Globus pallidus (tissue), 1 donor: Measurements from ENCODE around the gene MRPL46.
"Not testable (repeated sequence)": the region's sequence is repeated elsewhere in the genome, so short reads cannot be mapped to it uniquely, and the experiment has no call there.

Experiments used
- DNase-seq: peaks from one replicate; pipeline ENCODE4 v3.0.0-alpha.2; 2015; ENCODE audit warnings: low spot score

Gene MRPL46

DNA sequence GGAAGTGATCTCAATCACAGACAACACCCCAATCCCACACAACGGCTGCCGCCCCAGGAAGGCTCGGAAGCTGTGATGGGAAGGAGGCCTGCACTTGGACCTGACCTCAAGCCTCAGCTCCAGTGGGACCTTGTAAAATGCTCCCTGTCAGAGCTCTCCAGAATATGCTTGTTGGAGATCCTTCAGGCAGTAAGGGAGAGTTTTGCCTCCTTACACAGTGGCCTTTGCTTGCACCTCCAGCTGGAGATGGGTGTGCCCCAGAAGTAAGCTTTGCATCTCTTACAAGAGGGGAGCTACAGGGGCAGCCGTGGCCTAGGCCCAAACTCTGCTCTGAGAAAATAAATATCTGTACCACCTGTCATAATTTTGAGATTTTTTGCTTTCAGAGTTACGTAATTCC, 10.7 kb upstream of the MRPL46 start:
- no peak for DNase-seq

DNA sequence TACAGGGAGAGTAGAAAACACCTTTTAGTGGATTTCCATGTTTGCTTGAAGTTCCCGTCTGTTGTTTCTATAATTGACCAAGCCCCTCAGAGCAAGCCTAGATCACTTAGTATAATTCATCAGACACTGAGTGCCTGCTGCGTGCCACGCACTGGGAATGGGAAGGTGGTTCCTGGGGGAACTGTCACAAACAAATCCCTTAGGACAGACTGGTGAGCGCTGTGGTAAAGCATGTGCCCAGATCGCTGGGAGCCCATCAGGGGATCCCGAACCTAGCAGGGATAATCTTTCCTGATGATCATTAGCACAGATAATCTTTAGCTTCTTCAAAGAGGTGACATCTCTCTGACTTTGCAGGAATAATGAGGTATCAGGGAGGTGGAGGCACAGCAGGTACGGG, 9.9 kb upstream of the MRPL46 start:
- no peak for DNase-seq

DNA sequence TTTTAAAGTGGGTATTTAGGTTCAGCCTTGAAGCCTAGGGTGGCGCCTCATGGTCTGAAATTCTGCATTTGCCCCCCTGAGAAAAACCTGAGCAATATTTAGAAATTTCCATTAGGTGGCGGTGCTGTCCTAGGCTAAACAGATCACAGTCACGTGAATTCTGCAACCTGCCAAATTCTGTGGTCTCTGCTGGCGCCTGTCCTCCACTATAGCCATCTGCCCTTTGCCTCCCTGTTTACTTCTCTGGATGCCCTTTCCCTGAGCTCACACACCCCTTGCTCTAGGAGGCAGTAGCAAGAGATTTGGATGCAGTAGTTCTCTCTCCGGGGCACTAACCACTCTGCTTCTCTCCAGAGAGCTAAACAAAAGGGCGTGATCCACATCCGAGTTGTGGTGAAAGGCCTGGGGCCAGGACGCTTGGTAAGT, 9.5 kb upstream of the MRPL46 start:
- peak; percentile 68 for DNase-seq

DNA sequence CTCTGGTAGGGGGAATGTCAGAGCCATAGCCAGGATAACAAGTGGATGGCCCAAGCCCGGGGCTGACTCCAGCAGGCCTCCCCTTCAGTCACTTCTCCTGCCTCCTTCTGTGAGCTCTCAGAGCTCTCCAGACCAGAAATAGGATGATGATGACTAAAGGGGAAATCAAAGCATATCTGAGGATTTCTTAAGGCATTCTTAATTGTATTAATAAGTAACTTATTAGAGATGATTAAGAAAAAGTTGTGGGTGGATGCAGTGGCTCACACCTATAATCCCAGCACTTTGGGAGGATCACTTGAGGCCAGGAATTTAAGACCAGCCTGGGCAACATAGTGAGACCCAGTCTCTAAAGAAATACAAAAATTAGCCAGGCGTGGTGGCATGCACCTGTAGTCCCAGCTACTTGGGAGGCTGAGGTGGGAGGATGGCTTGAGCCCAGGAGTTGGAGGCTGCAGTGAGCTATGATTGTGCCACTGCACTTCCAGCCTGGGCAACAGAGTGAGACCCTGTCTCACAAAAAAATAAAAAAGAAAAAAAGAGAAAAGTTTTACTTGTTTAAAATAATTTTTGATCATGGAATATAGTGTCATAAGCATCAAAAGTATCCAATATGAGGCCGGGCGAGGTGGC, 6.6 kb upstream of the MRPL46 start:
- not testable (repeated sequence) for DNase-seq

DNA sequence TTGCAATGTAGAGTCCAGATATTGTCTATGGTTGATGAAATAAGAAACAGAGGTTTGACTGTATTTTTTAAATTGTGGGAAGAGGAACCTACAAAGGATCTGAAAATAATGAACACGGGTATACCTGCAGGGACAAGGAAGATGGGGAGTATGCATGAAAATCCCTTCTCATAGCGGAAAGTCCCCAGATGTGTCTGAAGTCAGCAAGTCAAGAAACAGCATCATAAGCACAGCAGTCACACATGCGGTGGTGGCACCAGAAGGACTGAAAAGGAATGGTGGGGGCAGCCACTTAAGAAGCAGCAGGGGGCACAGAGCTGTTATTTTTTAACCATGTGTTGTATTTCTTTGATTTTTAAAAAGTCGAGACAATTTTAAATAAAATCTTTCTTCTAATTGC, 5.0 kb upstream of the MRPL46 start:
- no peak for DNase-seq

DNA sequence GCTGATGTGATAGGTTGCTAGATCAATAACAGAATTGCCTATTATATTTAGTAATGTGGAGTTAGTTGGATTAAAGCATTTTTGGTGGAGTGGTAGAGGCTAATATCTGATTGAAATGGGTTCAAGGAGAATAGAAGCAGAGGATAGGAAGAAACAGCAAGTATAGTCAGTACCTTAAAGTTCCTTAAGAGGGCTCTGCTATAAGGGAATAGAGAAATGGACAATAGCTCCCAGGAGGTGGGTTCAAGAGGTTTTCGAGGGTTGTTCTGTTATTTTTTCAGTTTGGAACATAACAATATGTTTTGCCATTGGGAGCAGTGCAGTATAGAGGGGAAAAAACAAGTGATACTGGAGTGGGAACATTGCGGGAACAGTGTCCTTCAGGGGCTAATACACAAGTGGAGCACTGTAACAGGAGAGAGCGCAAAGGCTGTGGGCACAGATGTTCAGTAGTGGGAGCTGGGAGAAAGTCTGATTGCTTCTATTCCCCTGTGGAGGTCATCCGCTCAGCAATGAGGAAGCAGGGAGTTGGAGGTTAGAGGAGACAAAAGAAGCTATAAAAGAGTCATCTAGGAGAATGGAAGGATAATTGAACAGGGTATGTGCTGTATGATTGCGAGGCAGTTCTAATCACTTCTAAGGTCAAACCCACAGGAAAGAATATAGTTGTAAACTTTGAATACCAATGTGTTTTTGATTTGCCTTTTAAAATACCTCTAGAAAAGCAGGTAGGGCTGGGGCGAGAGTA, 3.6 kb upstream of the MRPL46 start:
- DNase-seq, result no peak

DNA sequence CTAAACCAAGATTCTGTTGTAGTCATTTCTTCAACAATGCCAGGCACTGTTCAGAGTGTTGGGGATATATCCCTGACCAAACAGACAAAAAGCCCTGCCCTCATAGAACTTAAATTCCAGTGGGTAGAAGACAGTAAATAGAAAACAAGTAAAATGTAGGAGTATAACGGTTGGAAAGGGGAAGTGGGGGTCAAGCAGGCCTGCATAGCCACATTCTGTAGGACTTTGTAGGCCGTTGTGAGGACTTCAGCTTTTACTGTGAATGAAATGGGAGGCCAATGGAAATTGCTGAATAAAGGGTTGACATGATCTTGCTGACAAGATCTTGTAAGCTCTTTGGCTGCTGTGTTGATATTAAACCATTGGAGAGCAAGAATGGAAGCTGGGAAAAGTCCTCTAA, 2.1 kb upstream of the MRPL46 start:
- no peak for DNase-seq

DNA sequence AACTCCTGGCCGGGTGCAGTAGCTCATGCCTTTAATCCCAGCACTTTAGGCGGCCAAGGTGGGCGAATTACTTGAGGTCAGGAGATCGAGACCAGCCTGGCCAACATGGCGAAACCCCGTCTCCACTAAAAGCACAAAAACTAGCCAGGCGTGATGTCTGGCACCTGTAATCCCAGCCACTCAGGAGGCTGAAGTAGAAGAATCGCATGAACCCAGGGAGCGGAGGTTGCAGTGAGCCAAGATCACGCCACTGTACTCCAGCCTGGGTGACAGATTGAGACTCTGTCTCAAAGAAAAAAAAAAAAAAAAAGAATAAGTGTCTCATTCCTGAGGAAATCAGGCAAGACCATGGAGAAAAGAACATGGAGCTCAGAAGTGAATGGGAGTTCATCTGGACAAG, 1.5 kb upstream of the MRPL46 start:
- not testable (repeated sequence) for DNase-seq

DNA sequence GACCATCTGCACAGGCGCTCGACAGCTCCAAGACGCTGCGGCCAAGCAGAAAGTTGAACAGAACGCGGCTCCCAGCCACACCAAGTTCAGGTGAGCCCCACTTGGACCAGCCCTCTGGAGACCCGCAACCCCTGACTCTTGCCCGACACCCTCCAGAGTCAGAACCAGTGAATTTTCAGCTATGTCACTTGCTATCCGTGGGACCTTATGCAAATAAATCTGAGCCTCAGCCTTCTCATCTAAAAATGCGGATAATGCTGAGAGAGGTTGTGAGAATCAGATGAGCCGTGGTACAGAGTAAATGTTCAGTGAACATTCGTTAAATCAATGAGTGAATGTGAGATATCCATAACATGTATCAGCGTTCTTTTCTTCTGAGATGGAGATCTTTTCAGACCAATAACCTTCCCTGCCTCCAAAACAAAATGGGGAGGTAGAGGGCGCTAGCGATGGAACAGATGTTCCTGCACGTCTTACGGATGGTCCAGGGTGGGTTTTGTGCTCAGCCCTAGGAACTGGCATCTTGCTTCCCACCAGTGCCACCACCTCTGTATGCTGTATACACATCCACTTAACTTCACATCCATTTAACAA, 844 bp upstream of the MRPL46 start:
- no peak for DNase-seq

DNA sequence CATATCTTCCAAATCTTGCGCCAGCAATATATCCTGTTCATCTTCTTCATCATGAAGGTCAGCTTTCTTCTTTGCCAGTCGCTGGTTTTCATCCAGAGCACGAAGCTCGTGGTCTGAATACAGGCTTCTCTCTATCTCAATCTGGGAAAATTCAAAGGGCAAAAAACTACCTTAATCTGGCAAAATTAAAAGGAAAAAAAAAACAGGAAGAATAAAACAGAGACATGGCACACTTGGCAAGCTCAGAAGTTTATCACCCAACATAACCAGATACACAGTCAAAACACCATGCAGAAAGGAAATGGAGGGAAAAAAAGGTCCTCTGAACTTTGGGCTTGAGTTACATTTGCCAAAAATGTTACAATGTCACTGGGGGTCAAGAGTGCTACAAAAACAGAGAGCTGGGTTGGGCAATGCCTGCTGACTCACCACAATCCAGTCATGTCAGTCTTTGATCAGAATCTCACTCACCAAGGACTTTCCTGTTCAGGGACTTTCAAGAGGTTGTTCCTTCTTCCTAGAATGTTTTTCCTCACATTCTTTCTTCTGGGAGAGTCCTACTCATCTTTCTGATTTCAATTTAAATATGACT, 1.5 kb downstream of the MRPL46 start:
- no peak for DNase-seq

DNA sequence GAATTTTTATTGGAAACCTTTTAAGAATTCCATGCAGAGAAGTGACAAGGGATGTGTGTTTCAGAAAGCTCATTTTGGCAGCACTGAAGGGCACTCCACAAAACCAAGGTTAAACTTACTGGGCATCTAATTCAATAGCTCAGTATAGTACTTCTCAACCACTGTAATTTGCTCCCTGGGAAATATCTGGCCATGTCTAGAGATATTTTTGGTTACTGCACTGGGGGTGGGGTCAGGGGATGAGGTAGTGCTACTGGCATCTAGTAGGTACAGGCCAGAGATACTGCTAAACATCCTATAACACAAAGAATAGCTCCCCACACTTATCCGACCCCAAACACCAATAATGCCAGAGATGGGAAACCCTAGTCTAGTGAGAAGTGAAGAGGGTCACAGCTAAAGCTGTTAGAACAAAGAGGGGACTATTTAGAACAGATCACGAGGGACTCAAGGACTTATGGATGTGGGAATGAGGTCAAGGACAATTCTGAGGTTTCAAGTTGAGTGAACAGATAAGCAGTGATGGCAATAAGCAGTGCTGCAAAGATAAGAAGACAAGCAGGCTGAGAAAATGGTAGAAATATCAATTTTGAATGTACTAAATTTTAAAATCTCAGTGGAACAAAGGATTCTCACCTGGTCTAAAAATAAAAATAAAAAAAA, 3.2 kb downstream of the MRPL46 start:
- no peak for DNase-seq

DNA sequence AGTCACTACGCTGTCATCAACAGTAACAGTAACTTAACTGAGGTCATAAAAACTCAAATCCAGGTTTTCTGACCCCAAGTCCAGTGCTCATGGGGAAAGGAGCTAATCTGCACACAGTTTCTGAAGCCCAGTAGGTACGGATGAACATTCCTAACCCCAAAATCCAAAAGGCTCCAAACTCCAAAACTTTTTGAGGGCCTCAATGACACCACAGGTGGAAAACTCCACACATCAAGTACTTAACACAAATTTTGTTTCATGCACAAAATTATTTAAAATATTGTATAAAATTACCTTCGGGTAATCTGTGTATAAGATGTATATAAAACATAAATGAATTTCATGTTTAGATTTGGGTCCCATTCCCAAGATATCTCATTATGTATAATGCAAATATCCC, 10.5 kb downstream of the MRPL46 start:
- DNase-seq, result no peak

DNA sequence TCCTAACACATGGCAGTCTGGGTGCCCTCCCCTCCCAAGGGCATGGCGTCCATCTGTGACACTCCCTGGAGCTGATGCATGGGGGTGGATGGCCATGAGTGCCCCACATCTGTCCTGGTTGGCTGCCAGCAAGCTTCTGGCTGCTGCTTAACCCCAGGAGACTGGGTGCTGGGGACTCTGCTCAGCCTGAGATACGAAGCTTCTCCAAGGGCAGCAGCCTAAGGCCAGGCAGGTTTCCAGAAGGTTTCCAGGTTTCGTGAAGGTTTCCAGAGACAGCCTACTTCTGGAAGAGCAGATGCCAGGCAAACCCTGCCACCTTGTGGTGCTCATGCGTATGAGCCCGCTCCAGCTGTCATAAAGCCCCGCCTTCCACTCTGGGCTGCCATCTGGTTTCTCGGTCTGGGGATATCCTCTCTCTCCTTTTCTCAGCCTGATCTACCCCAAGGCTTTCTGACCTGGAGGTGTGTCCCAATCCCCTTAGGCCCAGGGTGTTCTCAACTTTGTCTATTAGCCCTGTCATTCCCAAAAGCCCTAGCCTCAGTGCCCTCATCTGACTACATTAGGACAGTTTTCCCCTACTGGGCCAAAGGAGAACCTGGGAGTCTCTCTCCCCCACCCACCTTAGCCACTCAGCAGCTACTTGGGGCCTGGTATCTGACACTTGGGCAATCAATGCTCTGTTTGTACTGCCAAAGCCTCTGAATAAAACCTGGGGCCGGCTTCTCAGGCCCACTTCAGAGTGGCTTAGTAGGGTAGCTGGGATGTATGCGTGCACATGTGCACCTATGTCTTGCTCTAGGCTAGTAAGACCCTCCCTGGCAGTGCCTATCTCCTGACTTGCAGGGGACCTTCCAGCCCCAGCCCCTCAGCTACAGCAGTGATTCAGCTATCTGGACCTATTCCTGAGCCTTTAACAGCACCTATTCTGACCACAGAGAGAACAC, 12.0 kb downstream of the MRPL46 start:
- peak; percentile 55 for DNase-seq

DNA sequence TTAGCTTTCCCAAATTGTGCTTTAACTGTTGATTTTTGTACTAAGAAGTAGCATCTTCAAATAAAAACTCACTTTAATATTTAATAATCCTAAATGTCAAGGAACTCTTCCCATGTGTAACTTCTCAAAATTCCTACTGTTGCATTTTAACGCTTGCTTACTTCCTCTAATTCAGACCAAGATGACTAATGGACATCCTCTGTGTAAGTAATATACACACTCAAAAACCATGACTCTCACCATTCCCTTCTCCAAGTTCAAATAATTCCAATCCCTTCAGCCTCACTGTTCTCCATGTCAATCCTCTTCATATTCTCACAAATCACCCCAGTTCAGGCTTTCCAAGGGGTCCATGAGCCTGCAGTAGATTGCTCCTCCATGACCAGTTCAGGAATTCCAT, 13.0 kb downstream of the MRPL46 start:
- DNase-seq, result no peak

DNA sequence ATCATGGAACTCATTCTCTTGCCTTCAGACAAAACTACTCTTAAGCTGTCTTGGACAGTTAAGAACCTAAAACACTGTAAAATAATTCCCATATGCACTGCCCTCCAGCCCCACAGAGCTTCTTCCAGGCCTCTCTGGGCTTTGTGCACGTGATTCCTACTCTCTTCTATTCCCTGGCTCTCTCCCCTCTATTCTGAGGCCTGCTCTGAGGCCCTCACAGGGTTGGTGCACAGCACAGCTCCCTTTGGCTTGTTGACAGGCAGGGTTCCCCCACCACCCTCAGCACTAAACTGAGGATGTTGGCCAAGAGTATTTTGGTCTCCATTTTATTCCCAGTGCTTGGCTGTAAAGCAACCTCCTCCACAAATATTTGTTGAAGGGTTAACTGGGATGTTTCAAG, 13.5 kb downstream of the MRPL46 start:
- no peak for DNase-seq

DNA sequence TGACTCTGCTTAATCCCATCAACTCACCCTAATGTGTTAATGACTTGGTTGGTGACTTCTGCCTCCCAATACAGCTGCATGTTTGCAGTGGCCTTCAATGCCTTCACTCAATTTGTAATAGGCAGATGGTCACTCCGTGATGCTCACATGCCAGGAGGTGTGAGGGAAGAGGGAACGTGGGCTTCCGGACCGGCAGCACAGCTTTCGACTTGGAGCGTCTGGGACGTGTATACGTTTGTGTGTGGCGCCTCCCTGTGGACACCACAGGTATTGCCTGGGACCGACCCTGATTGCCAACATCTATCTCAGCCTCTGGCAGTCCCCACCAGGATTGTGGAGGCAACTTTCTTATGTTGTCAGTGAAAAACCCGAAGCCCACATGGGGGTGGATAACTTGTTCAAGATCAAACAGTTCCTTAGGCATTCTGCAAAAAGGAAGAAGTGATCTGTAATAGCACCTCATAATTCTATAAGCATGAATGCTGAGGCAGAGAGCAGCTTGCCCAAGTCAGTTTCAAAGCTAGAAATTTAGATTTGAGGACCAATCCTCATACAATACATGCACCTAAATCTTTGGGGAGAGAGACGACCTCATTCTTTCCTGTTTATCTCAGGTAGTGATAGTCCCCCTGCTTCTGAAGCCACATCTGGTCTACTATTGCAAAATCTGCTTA, 16.9 kb downstream of the MRPL46 start:
- peak; percentile 40 for DNase-seq

DNA sequence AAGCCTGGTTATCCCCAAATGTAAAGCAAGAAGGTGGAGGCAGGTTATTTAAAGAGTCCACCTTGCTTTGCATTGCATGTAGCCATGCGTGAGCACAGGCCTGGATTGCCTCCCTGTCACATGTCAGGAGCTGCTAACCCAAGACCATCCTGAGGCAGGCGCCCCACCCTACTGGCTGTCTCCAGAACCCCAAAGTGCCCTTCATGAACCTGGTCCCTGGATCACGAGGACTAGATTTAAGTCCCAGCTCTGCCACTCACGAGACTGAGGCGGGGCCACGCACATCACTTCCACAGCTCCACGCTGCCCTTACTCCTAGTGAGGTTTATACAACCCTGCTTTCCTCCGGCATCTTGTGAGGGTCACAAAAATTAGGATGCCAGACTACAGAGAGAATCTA, 17.6 kb downstream of the MRPL46 start:
- DNase-seq, result no peak

DNA sequence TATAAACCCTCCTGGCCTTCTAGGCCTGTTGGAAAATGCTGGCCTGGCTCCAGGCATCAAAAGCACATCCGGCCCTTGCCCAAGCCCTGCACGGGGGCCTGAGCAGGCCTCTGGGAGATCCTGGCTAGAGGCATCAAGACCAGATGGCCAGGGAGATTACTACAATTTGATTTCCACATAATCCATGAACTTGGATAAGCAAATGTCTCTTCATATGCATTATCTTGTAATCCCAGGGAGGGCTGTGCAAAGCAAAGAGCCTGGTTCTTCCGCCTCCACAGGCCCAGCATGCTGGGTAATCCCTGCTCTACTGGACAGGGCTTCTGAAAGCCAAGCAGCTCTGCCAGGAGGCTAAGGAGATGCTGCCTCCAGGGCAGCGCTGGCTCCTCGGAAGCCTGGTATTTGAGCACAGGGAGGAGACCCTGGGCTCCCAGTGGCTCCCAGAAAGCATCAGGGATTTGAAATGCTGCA, 18.2 kb downstream of the MRPL46 start:
- DNase-seq, result no peak

DNA sequence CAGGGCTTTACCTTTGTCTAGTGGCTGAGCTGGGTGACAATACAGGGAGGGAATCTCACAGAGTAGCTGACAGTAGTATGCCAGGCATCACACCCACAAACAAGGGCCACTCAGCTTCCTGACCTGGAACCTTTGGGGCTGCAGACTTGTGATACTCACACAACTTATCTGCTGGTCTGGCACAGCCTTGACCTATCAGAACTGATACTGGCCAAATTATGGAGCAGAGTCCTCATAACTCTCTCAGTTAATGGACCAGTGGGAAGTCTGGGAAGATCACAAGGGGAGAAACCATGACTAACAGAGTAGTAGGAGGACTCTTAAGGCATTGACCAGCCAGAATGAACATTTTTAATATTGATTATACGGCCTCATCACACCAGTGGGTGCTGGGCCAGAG, 19.4 kb downstream of the MRPL46 start:
- no peak for DNase-seq

DNA sequence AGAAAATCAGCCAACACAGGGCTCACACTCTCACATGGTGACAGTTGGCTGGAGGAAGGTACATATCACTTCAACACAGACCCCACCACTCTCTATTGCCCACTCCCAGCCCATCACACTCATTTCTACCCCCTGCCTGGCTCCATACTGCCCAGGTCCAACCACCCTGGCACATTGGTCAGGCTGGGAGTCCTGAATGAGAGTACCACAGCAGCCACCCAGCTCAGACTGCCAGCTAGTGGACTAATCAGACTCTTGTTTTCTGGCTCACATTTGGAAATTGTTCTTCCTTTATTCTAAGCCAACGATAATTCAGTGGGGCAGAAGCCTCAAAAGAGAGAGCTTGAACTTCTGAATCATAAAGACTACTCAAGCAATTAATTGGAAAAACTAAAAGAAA, 20.0 kb downstream of the MRPL46 start:
- no peak for DNase-seq
